Skeletal muscle cell (primary cell): Measurements from ENCODE around the gene PCDHB14.

Experiments used
- DNase-seq: peaks from one replicate; pipeline ENCODE4 v3.0.0-alpha.2; 2010; ENCODE audit warnings: low read depth
- H3K4me3 ChIP-seq: 2 replicates; pipeline ENCODE4 v1.5.1; 2011; ENCODE audit warnings: low read depth, mild to moderate bottlenecking, control low read depth, low read length, moderate library complexity

PCDHB14 gene

DNA sequence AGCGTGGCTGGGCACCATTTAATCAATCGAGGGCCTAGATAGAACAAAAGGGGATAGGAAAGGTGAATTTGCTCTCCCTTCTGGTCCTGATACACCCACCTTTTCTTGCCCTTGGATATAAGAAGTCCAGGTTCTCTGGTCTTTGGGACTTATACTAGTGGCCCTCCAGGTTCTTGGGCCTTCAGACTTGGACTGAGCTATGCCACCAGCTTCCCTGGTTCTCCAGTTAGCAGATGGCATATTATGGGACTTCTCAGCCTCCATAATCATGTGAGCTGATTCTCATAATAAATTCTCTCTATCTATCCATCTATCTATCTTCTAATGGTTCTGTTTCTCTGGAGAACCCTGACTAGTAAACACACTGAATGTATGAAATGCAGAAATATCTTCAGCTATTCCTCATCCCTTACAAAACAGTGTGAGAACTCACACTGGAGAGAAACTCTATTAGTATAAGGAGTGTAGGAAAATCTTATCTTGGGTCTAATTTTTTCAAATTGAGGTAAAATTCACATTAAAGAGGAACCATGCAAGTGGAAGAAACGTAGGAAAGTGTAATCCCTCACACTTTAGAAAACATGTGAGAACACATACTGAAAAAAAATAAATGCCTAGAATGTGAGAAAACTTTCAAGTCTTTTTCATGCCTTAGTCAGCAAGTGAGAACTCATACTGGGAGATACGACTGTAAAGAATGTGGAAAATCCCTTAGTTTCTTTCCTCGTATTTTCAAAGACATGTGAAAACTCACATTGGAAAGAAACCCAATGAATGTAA lies 37.5 kb downstream of the PCDHB14 start:
- H3K4me3 ChIP-seq = no peak overlapping the region
- no peak for DNase-seq

DNA sequence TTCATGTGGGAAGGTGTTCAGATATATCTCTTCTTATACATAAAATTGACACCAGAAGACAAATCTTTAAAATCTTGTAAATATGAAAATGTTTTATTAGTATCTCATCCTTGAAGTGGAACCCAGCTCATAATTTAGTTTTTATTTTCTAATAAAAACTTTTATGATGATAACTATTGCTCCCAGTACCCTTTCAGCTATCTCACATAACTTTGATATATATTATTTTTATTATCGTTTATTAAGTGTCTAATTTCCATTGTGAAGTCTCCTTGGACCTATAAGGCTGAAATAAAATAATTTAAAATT lies 38.0 kb downstream of the PCDHB14 start:
- DNase-seq = no peak
- no peak overlapping the region for H3K4me3 ChIP-seq

DNA sequence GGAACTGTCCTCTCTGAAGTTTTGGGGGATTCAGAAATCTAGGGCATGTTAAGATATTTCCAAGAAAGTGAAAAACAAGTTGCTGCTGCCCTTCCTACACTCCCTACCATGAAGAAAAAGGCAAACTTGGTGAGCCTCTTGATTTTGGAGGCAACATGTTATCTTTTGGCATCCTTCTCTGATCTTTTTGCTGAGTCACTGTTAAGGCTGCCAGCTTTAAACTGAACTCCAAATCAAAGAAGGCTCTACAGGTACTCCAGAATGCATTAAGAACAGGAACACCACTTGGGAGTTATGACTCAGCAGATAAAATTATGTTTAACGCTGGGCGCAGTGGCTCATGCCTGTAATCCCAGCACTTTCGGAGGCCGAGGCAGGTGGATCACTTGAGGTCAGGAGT lies 46.1 kb downstream of the PCDHB14 start:
- no peak overlapping the region for H3K4me3 ChIP-seq
- no peak for DNase-seq

DNA sequence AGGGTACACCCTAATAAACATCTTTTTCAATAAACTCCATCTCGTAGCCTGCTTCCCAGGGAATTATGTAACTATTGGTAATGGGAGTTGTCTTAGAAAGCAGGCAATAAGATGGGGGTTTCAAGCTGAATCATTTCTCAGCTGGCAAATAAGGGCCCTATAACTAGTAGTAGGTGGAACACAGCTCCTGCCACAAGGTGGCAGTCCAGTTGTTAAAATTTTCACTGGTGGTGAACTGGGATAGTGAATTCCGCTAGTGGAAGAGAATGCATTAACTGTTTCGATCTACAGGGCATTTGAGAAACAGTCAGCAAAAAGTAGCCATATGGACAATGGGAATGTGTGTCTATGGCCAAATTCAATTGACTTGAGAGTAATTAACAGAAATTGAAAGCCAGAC lies 49.8 kb downstream of the PCDHB14 start:
- H3K4me3 ChIP-seq = no peak overlapping the region
- DNase-seq = no peak
